SH-SY5Y (cell line): ENCODE results near the gene RELL1.

Experiments used
- GATA2 ChIP-seq: IDR thresholded peaks from 2 replicates; pipeline ENCODE4 v1.6.1; 2011; ENCODE audit warnings: mild to moderate bottlenecking, low read depth, low read length
- GATA3 ChIP-seq: IDR thresholded peaks from 2 replicates; pipeline ENCODE4 v1.6.1; 2011; ENCODE audit warnings: low read depth, mild to moderate bottlenecking, low read length, moderate library complexity

DNA sequence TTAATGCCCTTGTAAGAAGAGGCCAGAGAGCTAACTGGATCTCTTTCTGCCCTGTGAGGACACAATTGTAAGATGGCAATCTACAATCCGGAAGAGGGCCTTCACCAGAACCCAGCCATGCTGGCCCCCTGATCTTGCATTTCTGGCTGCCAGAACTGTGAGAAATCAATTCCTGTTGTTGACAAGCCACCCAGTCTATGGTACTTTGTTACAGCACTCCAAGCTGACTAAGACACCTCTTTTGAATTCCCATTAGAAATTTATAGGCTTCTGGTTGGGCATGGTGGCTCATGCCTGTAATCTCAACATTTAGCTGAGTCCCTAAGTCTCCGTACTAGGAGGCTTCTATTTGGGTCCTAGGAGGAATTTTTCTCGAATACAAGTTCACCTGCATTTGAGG is 48.8 kb upstream of the RELL1 start:
- TF ChIP-seq GATA2: no peak
- no peak for TF ChIP-seq GATA3
